K562 (cell line): Measurements from ENCODE around the gene UROS. TPM values are rescaled to one million over a fixed set of nuclear protein-coding genes. Genes with fewer than 3 reads are reported as not detected.

Source experiments
- ATF1 ChIP-seq, 2 experiments: fragments of 450-650 bp in 1 of 2; IDR thresholded peaks; 2 replicates each; pipeline ENCODE4 v1.6.1; 2016; ENCODE audit warnings: missing compliant biosample characterization in 1 of 2, missing genetic modification characterization in 1 of 2
- BMI1 ChIP-seq: fragments of 150-350 bp; IDR thresholded peaks from 2 replicates; pipeline ENCODE4 v1.6.1; 2014; ENCODE audit warnings: low read length
- ELF1 ChIP-seq: fragments of 200-800 bp; sonication (Bioruptor generic); IDR thresholded peaks from 2 replicates; pipeline ENCODE4 v1.6.1; 2016; ENCODE audit warnings: missing genetic modification characterization, missing compliant biosample characterization
- EP300 ChIP-seq: IDR thresholded peaks from 2 replicates; pipeline ENCODE4 v1.6.1; 2012; ENCODE audit warnings: low read length, improper control_type of control experiment
- EP400 ChIP-seq: fragments of 450-650 bp; IDR thresholded peaks from 2 replicates; pipeline ENCODE4 v1.6.1; 2017; ENCODE audit warnings: antibody characterized with exemption, mild to moderate bottlenecking, moderate library complexity
- FOXK1 ChIP-seq: sonication (generic); formaldehyde crosslinking; IDR thresholded peaks from 2 replicates; pipeline ENCODE4 v1.8.0; 2022; ENCODE audit warnings: missing genetic modification reagents, mild to moderate bottlenecking, borderline replicate concordance
- FOXP1 ChIP-seq: sonication (generic); formaldehyde crosslinking; IDR thresholded peaks from 2 replicates; pipeline ENCODE4 v1.8.0; 2022; ENCODE audit warnings: mild to moderate bottlenecking, missing genetic modification reagents
- HLTF ChIP-seq: fragments of 450-650 bp; IDR thresholded peaks from 2 replicates; pipeline ENCODE4 v1.6.1; 2016
- JUND ChIP-seq, 2 experiments: IDR thresholded peaks; 2 replicates in 1 of 2; 3 replicates in 1 of 2; pipeline ENCODE4 v1.6.1; 2011; ENCODE audit warnings: borderline replicate concordance in 2 of 2, low read depth in 2 of 2, low read length in 2 of 2, improper control_type of control experiment in 1 of 2, missing biosample characterization in 1 of 2, missing genetic modification characterization in 1 of 2, missing genetic modification reagents in 1 of 2
- KAT7 ChIP-seq: sonication (generic); formaldehyde crosslinking; IDR thresholded peaks from 2 replicates; pipeline ENCODE4 v1.8.0; 2022; ENCODE audit warnings: missing genetic modification reagents, mild to moderate bottlenecking, borderline replicate concordance
- LARP7 ChIP-seq: fragments of 450-650 bp; IDR thresholded peaks from 2 replicates; pipeline ENCODE4 v1.6.1; 2016
- MAFF ChIP-seq: IDR thresholded peaks from 2 replicates; pipeline ENCODE4 v1.6.1; 2012; ENCODE audit warnings: low read length, improper control_type of control experiment
- MCM3 ChIP-seq: fragments of 450-650 bp; IDR thresholded peaks from 2 replicates; pipeline ENCODE4 v1.6.1; 2016
- MCM5 ChIP-seq: fragments of 450-650 bp; IDR thresholded peaks from 2 replicates; pipeline ENCODE4 v1.6.1; 2016; ENCODE audit warnings: low read depth
- MEIS2 ChIP-seq: fragments of 450-650 bp; IDR thresholded peaks from 2 replicates; pipeline ENCODE4 v1.6.1; 2014; ENCODE audit warnings: mild to moderate bottlenecking; ENCODE audit not compliant: partially characterized antibody
- NFIC ChIP-seq: fragments of 450-650 bp; IDR thresholded peaks from 2 replicates; pipeline ENCODE4 v1.6.1; 2017; ENCODE audit warnings: mild to moderate bottlenecking, inconsistent platforms
- OTX1 ChIP-seq: fragments of 450-650 bp; formaldehyde crosslinking; IDR thresholded peaks from 2 replicates; pipeline ENCODE4 v1.4.0; 2022; ENCODE audit warnings: mild to moderate bottlenecking
- POLR2B ChIP-seq: fragments of 450-650 bp; IDR thresholded peaks from 2 replicates; pipeline ENCODE4 v1.6.1; 2018; ENCODE audit warnings: low read depth; ENCODE audit not compliant: partially characterized antibody
- SMARCB1 ChIP-seq: IDR thresholded peaks from 2 replicates; pipeline ENCODE4 v1.6.1; 2011; ENCODE audit warnings: improper control_type of control experiment, low read depth; ENCODE audit not compliant: insufficient read length
- SREBF1 ChIP-seq: fragments of 150-350 bp; IDR thresholded peaks from 2 replicates; pipeline ENCODE4 v1.6.1; 2014; ENCODE audit warnings: antibody characterized with exemption, low read depth, low read length, borderline replicate concordance
- polyA plus RNA-seq, 8 experiments: library from polyadenylated mRNA; depleted of rRNA in 4 of 8; stranded (reverse) in 5 of 8; unstranded in 3 of 8; fragments of >200 nt; fragmentation: Nextera tagmentation in 2 of 8; fragmentation: Illumina TruSeq in 1 of 8; extraction: Ambion mirVana in 2 of 8; extraction: Trizol in 1 of 8; gene quantifications; 2 replicates each; pipeline versions ENCODE4 v1.2.1 to v1.2.3, GENCODE V29; 2011 to 2014; ENCODE audit warnings: inconsistent platforms in 1 of 8, missing spikeins in 1 of 8
- total RNA-seq, 7 experiments: library from RNA; depleted of rRNA in 6 of 7; stranded (reverse); fragments of >200 nt in 6 of 7; fragmentation: Illumina TruSeq in 2 of 7; extraction: Trizol in 2 of 7; gene quantifications; 2 replicates each; pipeline versions ENCODE4 v1.2.1 to v1.2.3, GENCODE V29; 2011 to 2021; ENCODE audit warnings: low replicate concordance in 1 of 7
- TF ChIP-seq, protein P1 (sequence below): fragments of 450-650 bp; formaldehyde crosslinking; conservative IDR thresholded peaks from 2 replicates; pipeline ENCODE4 v1.4.0; 2022; ENCODE audit warnings: mild to moderate bottlenecking, missing genetic modification characterization
- TF ChIP-seq, protein P2 (sequence below): sonication (generic); formaldehyde crosslinking; IDR thresholded peaks from 2 replicates; pipeline ENCODE4 v1.8.0; 2022; ENCODE audit warnings: missing genetic modification reagents, mild to moderate bottlenecking, moderate library complexity, borderline replicate concordance
- TF ChIP-seq, protein P3 (sequence below), 2 experiments: fragments of 150-350 bp in 1 of 2; IDR thresholded peaks; 2 replicates each; pipeline ENCODE4 v1.6.1; 2012 to 2016; ENCODE audit warnings: low read depth in 2 of 2, low read length in 2 of 2, mild to moderate bottlenecking in 1 of 2, moderate library complexity in 1 of 2

The UROS gene
- total and polyA plus RNA-seq, 9 of the 15 experiments (the other 6 are each of a cell fraction or from before 2014, with no cell fraction given) = 6.4 to 39.1 (median 32.3) TPM

DNA sequence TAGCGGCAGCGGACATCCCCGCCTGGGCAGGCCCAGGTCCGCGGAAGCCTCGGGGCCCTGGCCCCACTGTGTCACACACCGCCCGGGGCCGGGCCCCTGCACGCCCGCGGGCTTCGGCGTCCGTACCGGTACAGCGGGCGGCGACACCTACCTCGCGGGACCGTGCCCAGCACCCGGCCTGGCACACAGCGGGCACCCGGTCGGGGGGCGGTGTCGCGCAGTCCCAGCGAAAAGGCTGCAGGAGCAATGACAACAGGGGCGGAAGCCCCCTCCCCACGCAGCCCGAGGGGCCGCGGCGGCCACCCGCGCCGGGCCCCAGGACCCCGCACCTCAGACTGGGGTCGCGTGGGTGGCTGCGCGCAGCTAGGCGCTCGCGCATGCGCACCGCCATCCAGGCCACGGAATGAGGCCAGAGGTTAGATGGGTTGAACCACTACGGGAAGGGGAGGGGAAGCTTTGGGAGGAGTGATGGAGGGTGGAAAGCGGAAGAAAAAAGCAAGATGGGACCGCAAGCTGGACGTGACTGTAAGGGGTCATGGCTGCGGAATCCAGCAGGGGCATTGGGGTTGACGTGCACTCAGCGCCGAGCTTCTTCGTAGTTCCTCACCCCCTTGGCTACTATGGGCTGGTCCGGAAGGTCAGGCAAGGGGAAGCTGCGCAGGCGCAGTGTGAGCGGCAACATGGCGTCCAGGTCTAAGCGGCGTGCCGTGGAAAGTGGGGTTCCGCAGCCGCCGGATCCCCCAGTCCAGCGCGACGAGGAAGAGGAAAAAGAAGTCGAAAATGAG is at the start of gene UROS, which contains the start of gene BCCIP (continued):
- no peak for TF ChIP-seq SMARCB1
- TF ChIP-seq POLR2B = peak; percentile 63
- TF ChIP-seq SREBF1 = peak; percentile 89
- TF ChIP-seq OTX1 (CRISPR knock-in tag) = 0 out of 2 replicates have a peak, but pooled peaks have one; percentile 22
- peak; percentile 77 for TF ChIP-seq MEIS2
- TF ChIP-seq KAT7 = 0 out of 2 replicates have a peak, but pooled peaks have one; percentile 56
- 0 out of 2 replicates have a peak, but pooled peaks have one; percentile 50 for TF ChIP-seq MCM3
- peak; percentile 86 for TF ChIP-seq EP400
- 0 out of 2 replicates have a peak, but pooled peaks have one; percentile 42 for TF ChIP-seq FOXP1 (CRISPR knock-in tag)
- TF ChIP-seq NFIC = 0 out of 2 replicates have a peak, but pooled peaks have one; percentile 6
- no peak for TF ChIP-seq ELF1 (tag)
- TF ChIP-seq, protein P1, sequence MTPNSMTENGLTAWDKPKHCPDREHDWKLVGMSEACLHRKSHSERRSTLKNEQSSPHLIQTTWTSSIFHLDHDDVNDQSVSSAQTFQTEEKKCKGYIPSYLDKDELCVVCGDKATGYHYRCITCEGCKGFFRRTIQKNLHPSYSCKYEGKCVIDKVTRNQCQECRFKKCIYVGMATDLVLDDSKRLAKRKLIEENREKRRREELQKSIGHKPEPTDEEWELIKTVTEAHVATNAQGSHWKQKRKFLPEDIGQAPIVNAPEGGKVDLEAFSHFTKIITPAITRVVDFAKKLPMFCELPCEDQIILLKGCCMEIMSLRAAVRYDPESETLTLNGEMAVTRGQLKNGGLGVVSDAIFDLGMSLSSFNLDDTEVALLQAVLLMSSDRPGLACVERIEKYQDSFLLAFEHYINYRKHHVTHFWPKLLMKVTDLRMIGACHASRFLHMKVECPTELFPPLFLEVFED (CRISPR knock-in tag) = peak; percentile 79; the same call in 1 of the 2 replicates
- TF ChIP-seq ATF1 (CRISPR knock-in tag; IDR thresholded peaks at IDR 0.05) = no peak
- TF ChIP-seq ATF1 (tag; IDR thresholded peaks at IDR 0.05) = peak; percentile 60
- TF ChIP-seq MAFF = peak; percentile 65
- TF ChIP-seq LARP7 = peak; percentile 43; the same call in 1 of the 2 replicates
- no peak for TF ChIP-seq EP300
- no peak for TF ChIP-seq MCM5
- TF ChIP-seq BMI1 = no peak
- TF ChIP-seq JUND (IDR thresholded peaks at IDR 0.05; ENCODE audit: borderline replicate concordance, low read depth, low read length) = peak; percentile 98
- no peak for TF ChIP-seq JUND (tag; IDR thresholded peaks at IDR 0.05; ENCODE audit: borderline replicate concordance, low read depth, low read length)
- 0 out of 2 replicates have a peak, but pooled peaks have one; percentile 37 for TF ChIP-seq HLTF
- TF ChIP-seq FOXK1 (CRISPR knock-in tag) = no peak
- TF ChIP-seq, protein P2, sequence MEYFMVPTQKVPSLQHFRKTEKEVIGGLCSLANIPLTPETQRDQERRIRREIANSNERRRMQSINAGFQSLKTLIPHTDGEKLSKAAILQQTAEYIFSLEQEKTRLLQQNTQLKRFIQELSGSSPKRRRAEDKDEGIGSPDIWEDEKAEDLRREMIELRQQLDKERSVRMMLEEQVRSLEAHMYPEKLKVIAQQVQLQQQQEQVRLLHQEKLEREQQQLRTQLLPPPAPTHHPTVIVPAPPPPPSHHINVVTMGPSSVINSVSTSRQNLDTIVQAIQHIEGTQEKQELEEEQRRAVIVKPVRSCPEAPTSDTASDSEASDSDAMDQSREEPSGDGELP (CRISPR knock-in tag) = peak; percentile 8; the same call in 1 of the 2 replicates
- TF ChIP-seq, protein P3, sequence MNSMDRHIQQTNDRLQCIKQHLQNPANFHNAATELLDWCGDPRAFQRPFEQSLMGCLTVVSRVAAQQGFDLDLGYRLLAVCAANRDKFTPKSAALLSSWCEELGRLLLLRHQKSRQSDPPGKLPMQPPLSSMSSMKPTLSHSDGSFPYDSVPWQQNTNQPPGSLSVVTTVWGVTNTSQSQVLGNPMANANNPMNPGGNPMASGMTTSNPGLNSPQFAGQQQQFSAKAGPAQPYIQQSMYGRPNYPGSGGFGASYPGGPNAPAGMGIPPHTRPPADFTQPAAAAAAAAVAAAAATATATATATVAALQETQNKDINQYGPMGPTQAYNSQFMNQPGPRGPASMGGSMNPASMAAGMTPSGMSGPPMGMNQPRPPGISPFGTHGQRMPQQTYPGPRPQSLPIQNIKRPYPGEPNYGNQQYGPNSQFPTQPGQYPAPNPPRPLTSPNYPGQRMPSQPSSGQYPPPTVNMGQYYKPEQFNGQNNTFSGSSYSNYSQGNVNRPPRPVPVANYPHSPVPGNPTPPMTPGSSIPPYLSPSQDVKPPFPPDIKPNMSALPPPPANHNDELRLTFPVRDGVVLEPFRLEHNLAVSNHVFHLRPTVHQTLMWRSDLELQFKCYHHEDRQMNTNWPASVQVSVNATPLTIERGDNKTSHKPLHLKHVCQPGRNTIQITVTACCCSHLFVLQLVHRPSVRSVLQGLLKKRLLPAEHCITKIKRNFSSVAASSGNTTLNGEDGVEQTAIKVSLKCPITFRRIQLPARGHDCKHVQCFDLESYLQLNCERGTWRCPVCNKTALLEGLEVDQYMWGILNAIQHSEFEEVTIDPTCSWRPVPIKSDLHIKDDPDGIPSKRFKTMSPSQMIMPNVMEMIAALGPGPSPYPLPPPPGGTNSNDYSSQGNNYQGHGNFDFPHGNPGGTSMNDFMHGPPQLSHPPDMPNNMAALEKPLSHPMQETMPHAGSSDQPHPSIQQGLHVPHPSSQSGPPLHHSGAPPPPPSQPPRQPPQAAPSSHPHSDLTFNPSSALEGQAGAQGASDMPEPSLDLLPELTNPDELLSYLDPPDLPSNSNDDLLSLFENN (IDR thresholded peaks at IDR 0.05; ENCODE audit: low read depth in 2 of 2, low read length in 2 of 2) = no peak
